Muscle layer of duodenum (tissue), 2 donors: ENCODE data around the gene OR8H1.

Experiments used
- H3K27ac ChIP-seq: one replicate; pipeline ENCODE4 v1.7.0; 2013; ENCODE audit warnings: mild to moderate bottlenecking, low read length
- H3K27me3 ChIP-seq: one replicate; pipeline ENCODE4 v1.7.0; 2013; ENCODE audit warnings: low read depth, mild to moderate bottlenecking, control low read depth, low read length
- H3K36me3 ChIP-seq, 2 donors: one replicate each; pipeline ENCODE4 v1.7.0; 2013; ENCODE audit warnings: low read length in 2 of 2, control low read depth in 1 of 2, mild to moderate bottlenecking in 1 of 2; ENCODE audit not compliant: insufficient read depth in 2 of 2, control insufficient read depth in 1 of 2
- H3K4me1 ChIP-seq, 2 donors: one replicate each; pipeline ENCODE4 v1.7.0; 2013; ENCODE audit warnings: low read length in 2 of 2, mild to moderate bottlenecking in 2 of 2, control low read depth in 1 of 2, moderate library complexity in 1 of 2; ENCODE audit not compliant: insufficient read depth in 2 of 2, control insufficient read depth in 1 of 2
- H3K4me3 ChIP-seq, 2 donors: one replicate each; pipeline ENCODE4 v1.7.0; 2013; ENCODE audit warnings: low read length in 2 of 2, low read depth in 1 of 2, mild to moderate bottlenecking in 1 of 2
- H3K9me3 ChIP-seq, 2 donors: one replicate each; pipeline ENCODE4 v1.7.0; 2013; ENCODE audit warnings: low read length in 2 of 2, control low read depth in 1 of 2, mild to moderate bottlenecking in 1 of 2; ENCODE audit not compliant: control insufficient read depth in 1 of 2
- donor health status: healthy.

Gene OR8H1, protein sequence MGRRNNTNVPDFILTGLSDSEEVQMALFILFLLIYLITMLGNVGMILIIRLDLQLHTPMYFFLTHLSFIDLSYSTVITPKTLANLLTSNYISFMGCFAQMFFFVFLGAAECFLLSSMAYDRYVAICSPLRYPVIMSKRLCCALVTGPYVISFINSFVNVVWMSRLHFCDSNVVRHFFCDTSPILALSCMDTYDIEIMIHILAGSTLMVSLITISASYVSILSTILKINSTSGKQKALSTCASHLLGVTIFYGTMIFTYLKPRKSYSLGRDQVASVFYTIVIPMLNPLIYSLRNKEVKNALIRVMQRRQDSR

GRCh38 chr11:56292154-56292553 is at the start of gene OR8H1:
TSS of gene OR8H1 (minus strand) at chr11:56292254. CDS start at chr11:56291062, 1,192 bp downstream.
- H3K27me3 ChIP-seq, result no peaks in the 10 kb centered on the region
- H3K27ac ChIP-seq, result no peak within 1 kb of the TSS
- no peaks in the 10 kb centered on the region for H3K9me3 ChIP-seq
- H3K36me3 ChIP-seq, result no peaks in the 10 kb centered on the region
- H3K4me1 ChIP-seq, result no peaks in the 10 kb centered on the region
- no peak within 1 kb of the TSS for H3K4me3 ChIP-seq

DNA sequence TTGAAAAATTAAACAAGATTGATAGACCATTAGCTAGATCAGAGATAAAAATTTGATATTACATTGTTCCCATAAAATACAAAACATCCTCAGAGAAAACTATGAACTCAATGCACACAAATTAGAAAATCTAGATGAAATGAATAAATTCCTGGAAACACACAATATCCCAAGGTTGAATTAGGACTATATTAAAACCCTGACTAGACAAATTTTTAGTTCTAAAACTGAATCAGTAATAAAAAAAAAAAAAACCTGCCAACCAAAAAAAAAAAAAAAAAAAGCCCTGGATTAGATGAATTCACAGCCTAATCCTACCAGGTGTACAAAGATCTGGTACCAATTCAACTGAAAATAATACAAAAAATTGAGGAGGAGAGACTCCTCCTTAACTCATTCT is 48.2 kb upstream of the OR8H1 start:
- Histone ChIP-seq H3K27me3 (no peaks in the 10 kb centered on the region), H3K9me3 (peaks cover 4 to 5% of the 10 kb centered on the region in 2 donors), H3K27ac (no peak overlapping the region), H3K36me3 (no peaks in the 10 kb centered on the region), H3K4me1 (no peaks in the 10 kb centered on the region), H3K4me3 (no peak overlapping the region)

- Histone ChIP-seq H3K4me1 (no peaks in the 10 kb centered on the region), H3K27me3 (no peaks in the 10 kb centered on the region), H3K36me3 (no peaks in the 10 kb centered on the region), H3K9me3 (peaks cover 0 to 5% of the 10 kb centered on the region in 2 donors), H3K27ac (no peak overlapping the region), H3K4me3 (no peak overlapping the region)
These were observed 41.1 kb upstream of the OR8H1 start for GRCh38 chr11:56333156-56333555.

DNA sequence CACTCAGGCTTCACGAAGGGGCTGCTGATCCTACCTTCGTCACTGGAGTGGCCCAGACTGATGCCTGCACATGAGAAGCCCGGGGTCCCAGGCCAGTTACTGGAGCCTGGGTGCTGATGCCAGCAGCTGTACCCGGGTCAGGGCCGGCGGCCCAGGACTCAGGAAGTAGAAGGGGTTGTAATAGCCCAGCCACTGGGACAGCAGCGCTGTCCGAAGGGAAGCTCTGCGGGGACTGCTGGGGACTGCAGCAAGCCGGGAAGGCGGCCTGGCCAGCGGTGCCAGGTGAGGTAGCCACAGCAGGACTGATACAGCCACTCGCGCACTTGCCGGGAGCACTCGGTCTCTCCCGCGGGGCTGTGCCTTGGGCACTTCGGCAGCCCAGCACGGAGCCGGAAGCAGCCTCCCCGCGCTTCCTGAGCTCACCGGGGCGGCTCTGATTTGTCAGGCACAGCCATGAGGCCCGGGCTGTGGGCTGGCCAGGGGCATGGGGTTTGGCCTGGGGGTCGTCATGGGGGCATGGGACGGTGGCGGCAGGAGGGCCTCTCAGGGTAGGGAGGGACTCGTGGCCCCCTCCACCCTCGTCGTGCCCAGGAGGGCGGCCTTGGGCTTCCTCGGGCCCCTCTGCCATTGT is 39.9 kb upstream of the OR8H1 start:
- Histone ChIP-seq H3K4me1 (no peaks in the 10 kb centered on the region), H3K27ac (no peak overlapping the region), H3K27me3 (no peaks in the 10 kb centered on the region), H3K36me3 (no peaks in the 10 kb centered on the region), H3K4me3 (no peak overlapping the region), H3K9me3 (peaks cover 0 to 5% of the 10 kb centered on the region in 2 donors)

DNA sequence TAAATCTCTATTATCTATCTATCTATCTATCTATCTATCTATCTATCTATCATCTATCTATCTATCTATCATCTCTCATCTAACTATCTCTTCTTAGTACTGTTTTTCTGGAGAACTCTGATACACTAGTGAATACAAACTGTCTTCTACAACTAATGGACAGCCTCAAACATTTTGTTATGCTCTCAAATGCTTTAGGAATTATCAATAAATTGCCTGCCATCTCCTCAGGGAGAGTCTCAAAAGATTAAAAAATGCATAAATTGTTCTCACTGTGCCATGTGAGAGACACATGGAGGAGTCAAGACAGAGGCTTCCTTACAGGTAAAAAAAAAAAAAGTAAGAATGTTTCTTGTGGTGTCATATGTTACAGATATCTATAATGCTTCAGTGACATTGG is 22.8 kb upstream of the OR8H1 start, which contains the start of gene OR8K3:
Gene OR8K3, plus strand, starts transcription at position 301 of the 400 bp plus-strand sequence. CDS start 3,163 bp downstream, outside the sequence.
- Histone ChIP-seq H3K4me3 (no peak within 1 kb of the TSS), H3K4me1 (no peaks in the 10 kb centered on the region), H3K9me3 (peaks cover 0 to 3% of the 10 kb centered on the region in 2 donors), H3K27me3 (no peaks in the 10 kb centered on the region), H3K27ac (no peak within 1 kb of the TSS), H3K36me3 (no peaks in the 10 kb centered on the region)

GRCh38 chr11:56307836-56308235 is 15.8 kb upstream of the OR8H1 start:
- no peak overlapping the region for H3K4me3 ChIP-seq
- H3K4me1 ChIP-seq, result no peaks in the 10 kb centered on the region
- H3K27me3 ChIP-seq, result no peaks in the 10 kb centered on the region
- no peak overlapping the region for H3K27ac ChIP-seq
- no peaks in the 10 kb centered on the region for H3K36me3 ChIP-seq
- peaks cover 3 to 13% of the 10 kb centered on the region in 2 donors for H3K9me3 ChIP-seq

DNA sequence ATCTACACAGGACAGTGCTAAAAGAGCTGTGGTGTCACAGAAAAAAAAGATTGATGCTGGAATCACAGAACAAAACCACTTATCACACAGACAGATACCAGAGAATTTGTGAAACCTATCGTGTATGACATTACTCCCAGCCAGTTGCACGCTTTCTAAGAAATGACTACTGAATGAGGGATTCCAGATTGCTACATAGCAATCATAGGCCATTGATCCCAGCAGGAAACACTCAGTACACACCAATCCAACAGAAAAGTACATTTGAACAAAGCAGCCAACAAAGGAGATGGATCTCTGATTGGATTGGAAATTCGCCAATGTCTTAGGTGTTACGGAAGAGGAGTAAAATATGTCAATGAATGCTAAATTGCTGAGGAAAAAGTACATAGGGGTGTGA is 4.8 kb upstream of the OR8H1 start:
- Histone ChIP-seq H3K4me1 (no peaks in the 10 kb centered on the region), H3K36me3 (no peaks in the 10 kb centered on the region), H3K27ac (no peak overlapping the region), H3K27me3 (no peaks in the 10 kb centered on the region), H3K4me3 (no peak overlapping the region), H3K9me3 (no peaks in the 10 kb centered on the region)

DNA sequence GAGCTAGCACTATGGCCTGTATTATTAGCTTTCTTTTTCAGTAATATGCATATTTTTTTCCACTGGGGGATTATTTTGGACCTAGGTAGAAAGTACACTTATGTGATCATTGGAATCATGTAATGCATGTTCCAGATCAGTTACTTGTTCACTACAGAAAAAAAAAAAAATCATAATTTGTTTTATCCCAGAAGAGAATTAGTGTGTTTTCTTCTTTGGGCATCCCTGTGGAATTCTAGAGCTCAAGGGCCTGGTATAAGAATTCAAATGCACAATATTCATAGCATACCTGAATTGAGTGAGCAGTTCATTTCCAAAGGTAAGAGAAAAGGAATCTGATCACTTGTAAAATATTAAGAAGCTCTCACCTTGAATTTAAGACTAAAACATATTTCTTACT is 18.2 kb downstream of the OR8H1 start, which contains the start of gene OR5T1:
Gene OR5T1, plus strand, starts transcription at position 301 of the 400 bp plus-strand sequence. CDS start 1,485 bp downstream, outside the sequence.
- Histone ChIP-seq H3K9me3 (no peaks in the 10 kb centered on the region), H3K4me1 (no peaks in the 10 kb centered on the region), H3K4me3 (no peak within 1 kb of the TSS), H3K36me3 (no peaks in the 10 kb centered on the region), H3K27ac (no peak within 1 kb of the TSS), H3K27me3 (no peaks in the 10 kb centered on the region)

- no peak overlapping the region for H3K4me3 ChIP-seq
- no peak overlapping the region for H3K27ac ChIP-seq
- no peaks in the 10 kb centered on the region for H3K4me1 ChIP-seq
- no peaks in the 10 kb centered on the region for H3K27me3 ChIP-seq
- no peaks in the 10 kb centered on the region for H3K36me3 ChIP-seq
- peaks cover 0 to 3% of the 10 kb centered on the region in 2 donors for H3K9me3 ChIP-seq
These were observed 21.0 kb downstream of the OR8H1 start for GRCh38 chr11:56271092-56271491.

DNA sequence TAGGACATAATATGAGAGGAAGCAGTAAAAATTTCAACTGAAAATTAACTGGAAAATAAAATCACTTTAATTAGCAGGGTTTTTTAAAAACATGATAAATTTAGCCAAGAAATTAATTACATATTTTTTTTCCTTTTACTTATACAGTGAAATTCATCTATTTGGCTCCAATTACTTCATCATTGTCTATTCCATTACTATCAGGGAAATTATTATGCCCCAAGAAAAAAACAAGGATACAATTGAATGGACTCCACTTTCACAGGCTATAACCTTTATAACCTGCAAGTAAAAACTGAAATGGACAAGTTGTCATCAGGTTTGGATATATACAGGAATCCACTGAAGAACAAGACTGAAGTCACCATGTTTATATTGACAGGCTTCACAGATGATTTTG is 40.1 kb downstream of the OR8H1 start, which contains the start of gene OR5T3:
Gene OR5T3, plus strand, starts transcription at position 301 of the 400 bp plus-strand sequence. Its CDS starts 0 bp downstream, at position 301.
- no peak within 1 kb of the TSS for H3K27ac ChIP-seq
- H3K4me3 ChIP-seq, result no peak within 1 kb of the TSS
- no peaks in the 10 kb centered on the region for H3K36me3 ChIP-seq
- H3K9me3 ChIP-seq, result no peaks in the 10 kb centered on the region
- no peaks in the 10 kb centered on the region for H3K4me1 ChIP-seq
- no peaks in the 10 kb centered on the region for H3K27me3 ChIP-seq
